HG02943 (cell line): ENCODE data around the gene HTR3B.
"Not testable (repeated sequence)": the region's sequence is repeated elsewhere in the genome, so short reads cannot be mapped to it uniquely, and the experiment has no call there.

Experiments
- ATAC-seq: cut with Tn5 transposase; IDR thresholded peaks from one replicate; pipeline ENCODE4 v1.9.1; 2021; ENCODE audit warnings: mild to moderate bottlenecking, low read depth, moderate library complexity; ENCODE audit not compliant: unreplicated experiment

HTR3B gene

DNA sequence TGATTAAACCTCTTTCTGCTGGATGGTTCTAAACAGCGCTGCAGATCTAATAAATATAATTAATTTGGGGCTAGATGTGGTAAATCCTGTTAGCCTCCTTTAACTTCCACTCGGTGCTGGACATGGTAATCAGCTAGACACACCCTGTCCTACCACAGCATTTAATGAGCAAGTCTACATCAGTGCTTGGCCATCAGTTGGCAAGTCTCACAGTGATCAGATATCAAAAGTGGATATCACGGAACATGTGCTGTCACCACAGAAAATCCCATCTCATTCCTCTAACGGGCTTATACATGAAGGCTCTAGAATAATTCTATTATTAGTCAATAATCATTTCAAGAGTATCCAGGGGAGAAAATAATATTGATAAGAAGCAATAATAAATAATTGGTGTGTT is 23.6 kb upstream of the HTR3B start:
- ATAC-seq: no peak

- no peak for ATAC-seq
Measured at GRCh38 chr11:113881856-113882255, 22.7 kb upstream of the HTR3B start.

- no peak for ATAC-seq
Measured at GRCh38 chr11:113884361-113884836, 20.2 kb upstream of the HTR3B start.

GRCh38 chr11:113885897-113886296 is 18.7 kb upstream of the HTR3B start:
- ATAC-seq: no peak

- ATAC-seq: no peak
Measured at GRCh38 chr11:113888848-113889247, 15.7 kb upstream of the HTR3B start.

GRCh38 chr11:113894421-113894996 is 10.1 kb upstream of the HTR3B start:
- no peak for ATAC-seq

DNA sequence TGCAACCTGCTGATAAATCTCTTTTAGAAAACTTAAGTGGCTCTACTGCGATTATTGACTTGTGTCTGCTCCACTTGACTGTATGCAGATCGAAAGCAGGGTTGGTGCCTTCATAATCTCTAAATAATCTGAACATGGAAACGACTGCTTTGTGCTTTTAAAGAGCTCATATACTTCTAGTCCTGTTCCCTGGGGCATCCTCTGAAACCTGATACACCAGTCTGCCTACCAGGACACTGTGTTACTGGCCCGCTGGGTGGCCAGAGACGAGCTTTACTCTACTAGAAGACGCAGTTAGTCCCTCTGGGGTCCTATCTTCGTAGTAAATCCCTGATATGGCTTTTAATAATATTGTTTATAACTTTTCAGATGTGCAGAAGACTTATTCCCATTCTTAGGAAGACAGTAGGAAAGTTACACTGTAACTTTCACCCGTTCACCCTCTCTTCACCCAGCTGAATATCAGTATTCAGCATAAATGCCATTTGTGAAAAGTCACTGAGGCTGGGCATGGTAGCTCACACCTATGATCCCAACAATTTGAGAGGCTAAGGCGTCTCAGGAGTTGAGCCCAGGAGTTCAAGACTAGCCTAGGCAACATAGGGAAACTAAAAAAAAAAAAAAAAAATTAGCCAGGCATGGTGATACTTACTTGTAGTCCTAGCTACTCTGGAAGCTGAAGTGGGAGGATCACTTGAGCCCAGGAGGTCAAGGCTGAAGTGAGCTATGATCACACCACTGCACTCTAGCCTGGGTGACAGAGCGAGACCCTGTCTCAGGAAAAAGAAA is 9.0 kb upstream of the HTR3B start:
- no peak for ATAC-seq

GRCh38 chr11:113896156-113896879 is 8.3 kb upstream of the HTR3B start:
- no peak for ATAC-seq

- ATAC-seq: no peak
Measured at GRCh38 chr11:113901141-113901540, 3.5 kb upstream of the HTR3B start.

- no peak for ATAC-seq
Measured at GRCh38 chr11:113906038-113906437, 1.4 kb downstream of the HTR3B start.

- ATAC-seq: no peak
Measured at GRCh38 chr11:113906516-113906915, 1.9 kb downstream of the HTR3B start.

DNA sequence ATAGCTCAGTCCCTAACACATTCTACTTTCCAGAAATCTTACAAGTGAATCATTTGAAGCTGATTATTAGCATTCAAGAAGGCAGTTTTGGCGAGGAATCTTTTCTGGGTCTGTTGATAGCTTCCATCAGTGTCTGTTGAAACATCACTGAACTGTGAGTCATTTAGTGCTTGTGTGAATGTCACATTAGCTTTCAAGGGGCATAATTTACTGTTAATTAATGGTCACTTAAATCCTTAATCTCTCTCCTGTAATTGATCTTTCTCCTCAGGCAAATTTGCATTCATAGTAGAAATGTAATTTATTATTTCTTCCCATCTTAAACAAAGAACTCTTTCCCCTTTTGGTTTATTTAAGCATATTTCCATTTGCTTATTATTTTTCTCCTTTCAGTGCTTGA is 2.6 kb downstream of the HTR3B start:
- ATAC-seq: no peak

- ATAC-seq: no peak
Measured at GRCh38 chr11:113907681-113908080, 3.1 kb downstream of the HTR3B start.

DNA sequence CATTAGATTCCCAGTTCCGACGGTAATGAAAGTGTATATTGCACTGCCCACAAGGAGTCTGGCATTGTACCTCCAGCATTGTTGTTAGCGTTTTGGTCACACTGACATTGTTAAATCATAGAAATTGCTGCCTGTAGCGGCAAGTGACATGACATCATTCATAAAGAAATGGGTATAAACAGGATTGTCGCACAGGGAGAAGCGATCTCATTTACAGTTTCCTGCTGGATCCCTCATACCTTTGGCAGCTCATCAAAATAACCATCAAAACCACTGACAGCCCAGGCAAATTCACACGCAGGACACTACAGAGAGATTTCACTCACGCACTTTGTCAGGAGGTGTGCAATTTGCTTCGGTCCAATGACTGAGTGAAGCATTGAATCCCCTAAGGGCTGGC is 3.5 kb downstream of the HTR3B start:
- ATAC-seq: no peak

DNA sequence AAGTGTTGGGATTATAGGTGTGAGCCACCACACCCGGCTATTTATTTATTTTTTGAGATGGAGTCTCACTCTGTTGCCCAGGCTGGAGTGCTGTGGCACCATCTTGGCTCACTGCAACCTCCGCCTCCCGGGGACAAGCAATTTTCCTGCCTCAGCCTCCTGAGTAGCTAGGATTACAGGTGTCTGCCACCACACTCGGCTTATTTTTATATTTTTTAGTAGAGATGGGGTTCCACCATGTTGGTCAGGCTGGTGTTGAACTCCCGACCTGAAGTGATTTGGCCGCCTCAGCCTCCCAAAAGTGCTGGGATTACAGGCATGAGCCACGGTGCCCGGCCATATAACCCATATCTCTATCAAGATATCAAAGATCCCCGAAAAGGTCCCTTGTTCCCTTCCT is 6.9 kb downstream of the HTR3B start:
- ATAC-seq: not testable (repeated sequence)

DNA sequence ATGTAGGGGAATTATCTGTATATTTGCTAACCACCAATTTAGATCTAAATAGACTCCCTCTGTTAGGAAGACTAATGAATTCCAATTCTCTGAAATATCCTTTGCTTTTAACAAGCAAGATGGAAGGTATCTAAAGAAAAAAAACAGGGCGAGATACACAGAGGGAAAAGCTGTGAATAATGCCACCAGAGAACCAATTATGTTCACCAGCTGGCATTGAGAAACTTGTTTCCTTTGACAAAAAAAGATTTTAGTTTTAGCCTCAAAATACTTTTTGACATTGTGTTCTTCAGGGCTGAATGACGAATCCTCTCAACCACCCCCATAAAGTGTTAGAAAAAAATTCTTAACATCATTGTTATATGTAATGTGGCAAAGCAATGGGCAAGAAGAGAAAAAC is 19.0 kb downstream of the HTR3B start:
- no peak for ATAC-seq

- ATAC-seq: no peak
Measured at GRCh38 chr11:113926273-113927197, 21.9 kb downstream of the HTR3B start.

DNA sequence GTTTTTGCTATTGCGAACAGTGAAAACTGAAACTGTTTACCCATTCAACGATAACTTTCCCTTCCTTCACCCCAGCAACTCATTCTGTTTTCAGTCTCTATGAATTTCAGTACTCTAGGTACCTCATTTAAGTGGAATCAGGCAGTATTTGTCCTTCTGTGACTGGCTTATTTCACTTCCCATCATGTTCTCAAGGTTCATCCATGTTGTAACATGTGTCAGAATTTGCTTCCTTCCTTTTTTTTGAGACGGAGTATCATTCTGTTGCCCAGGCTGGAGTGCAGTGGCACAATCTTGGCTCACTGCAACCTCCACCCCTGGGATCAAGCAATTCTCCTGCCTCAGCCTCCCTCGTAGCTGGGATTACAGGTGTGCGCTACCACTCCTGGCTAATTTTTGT is 23.7 kb downstream of the HTR3B start:
- no peak for ATAC-seq

DNA sequence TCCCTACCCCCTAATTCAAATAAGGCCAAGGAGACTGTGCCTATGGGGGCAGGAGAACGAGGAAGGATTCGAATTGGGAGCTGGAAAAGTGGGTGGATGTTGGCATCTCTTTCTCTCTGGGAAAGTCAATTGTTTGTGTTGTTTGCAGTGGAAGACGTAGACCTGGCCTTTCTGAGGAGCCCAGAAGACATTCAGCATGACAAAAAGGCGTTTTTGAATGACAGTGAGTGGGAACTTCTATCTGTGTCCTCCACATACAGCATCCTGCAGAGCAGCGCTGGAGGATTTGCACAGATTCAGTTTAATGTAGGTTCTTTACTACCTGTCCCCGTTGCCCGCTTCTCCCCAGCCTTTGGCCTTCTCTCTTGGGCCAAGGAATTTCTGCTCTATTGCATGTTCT is 28.2 kb downstream of the HTR3B start:
- no peak for ATAC-seq

GRCh38 chr11:113934193-113934592 is 29.6 kb downstream of the HTR3B start:
- ATAC-seq: not testable (repeated sequence)
